Muscle layer of duodenum (tissue), 2 donors: ENCODE measurements around the gene ARL5C.
"Not testable (repeated sequence)": the region's sequence is repeated elsewhere in the genome, so short reads cannot be mapped to it uniquely, and the experiment has no call there.

Experiments used
- H3K27ac ChIP-seq: one replicate; pipeline ENCODE4 v1.7.0; 2013; ENCODE audit warnings: mild to moderate bottlenecking, low read length
- H3K27me3 ChIP-seq: one replicate; pipeline ENCODE4 v1.7.0; 2013; ENCODE audit warnings: low read depth, mild to moderate bottlenecking, control low read depth, low read length
- H3K36me3 ChIP-seq, 2 donors: one replicate each; pipeline ENCODE4 v1.7.0; 2013; ENCODE audit warnings: low read length in 2 of 2, control low read depth in 1 of 2, mild to moderate bottlenecking in 1 of 2; ENCODE audit not compliant: insufficient read depth in 2 of 2, control insufficient read depth in 1 of 2
- H3K4me1 ChIP-seq, 2 donors: one replicate each; pipeline ENCODE4 v1.7.0; 2013; ENCODE audit warnings: low read length in 2 of 2, mild to moderate bottlenecking in 2 of 2, control low read depth in 1 of 2, moderate library complexity in 1 of 2; ENCODE audit not compliant: insufficient read depth in 2 of 2, control insufficient read depth in 1 of 2
- H3K4me3 ChIP-seq, 2 donors: one replicate each; pipeline ENCODE4 v1.7.0; 2013; ENCODE audit warnings: low read length in 2 of 2, low read depth in 1 of 2, mild to moderate bottlenecking in 1 of 2
- H3K9me3 ChIP-seq, 2 donors: one replicate each; pipeline ENCODE4 v1.7.0; 2013; ENCODE audit warnings: low read length in 2 of 2, control low read depth in 1 of 2, mild to moderate bottlenecking in 1 of 2; ENCODE audit not compliant: control insufficient read depth in 1 of 2
- donor health status: healthy.

Gene ARL5C

GRCh38 chr17:39173526-39174274, 7.7 kb upstream of the ARL5C start:
- H3K4me1 ChIP-seq: no peaks in the 10 kb centered on the region
- H3K27me3 ChIP-seq: no peaks in the 10 kb centered on the region
- peaks cover 5 to 22% of the 10 kb centered on the region in 2 donors for H3K36me3 ChIP-seq
- no peaks in the 10 kb centered on the region for H3K9me3 ChIP-seq
- H3K27ac ChIP-seq: no peak overlapping the region
- no peak overlapping the region for H3K4me3 ChIP-seq

DNA sequence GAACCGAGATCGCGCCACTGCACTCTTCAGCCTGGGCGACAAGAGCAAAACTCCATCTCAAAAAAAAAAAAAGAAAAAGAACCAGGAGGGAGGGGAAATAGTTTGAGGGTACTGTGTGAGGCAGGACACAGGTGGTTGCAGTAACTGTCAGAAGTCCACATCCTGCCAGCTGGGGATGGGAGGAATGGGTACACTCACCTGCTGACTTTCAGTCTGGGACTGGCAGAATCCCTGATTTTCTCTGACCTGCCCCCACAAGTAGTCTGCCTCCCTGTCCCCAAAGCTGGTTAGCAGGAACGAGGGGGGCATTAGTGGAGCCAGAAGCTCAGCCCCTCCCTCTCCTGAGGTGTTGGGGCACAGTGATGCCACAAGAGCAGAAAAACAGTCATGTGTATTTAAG, 7.1 kb upstream of the ARL5C start:
- Histone ChIP-seq H3K27me3 (no peaks in the 10 kb centered on the region), H3K9me3 (no peaks in the 10 kb centered on the region), H3K4me1 (no peaks in the 10 kb centered on the region), H3K36me3 (peaks cover 5 to 22% of the 10 kb centered on the region in 2 donors), H3K4me3 (no peak overlapping the region), H3K27ac (no peak overlapping the region)

- Histone ChIP-seq H3K4me3 (no peak overlapping the region), H3K4me1 (no peaks in the 10 kb centered on the region), H3K9me3 (no peaks in the 10 kb centered on the region), H3K27me3 (no peaks in the 10 kb centered on the region), H3K36me3 (peaks cover 0 to 10% of the 10 kb centered on the region in 2 donors), H3K27ac (no peak overlapping the region)
Observed at GRCh38 chr17:39171933-39172332, 6.0 kb upstream of the ARL5C start.

GRCh38 chr17:39170558-39170957, 4.6 kb upstream of the ARL5C start:
- no peaks in the 10 kb centered on the region for H3K9me3 ChIP-seq
- no peak overlapping the region for H3K4me3 ChIP-seq
- H3K27ac ChIP-seq: no peak overlapping the region
- no peaks in the 10 kb centered on the region for H3K36me3 ChIP-seq
- H3K4me1 ChIP-seq: peaks cover 0 to 2% of the 10 kb centered on the region in 2 donors
- no peaks in the 10 kb centered on the region for H3K27me3 ChIP-seq

DNA sequence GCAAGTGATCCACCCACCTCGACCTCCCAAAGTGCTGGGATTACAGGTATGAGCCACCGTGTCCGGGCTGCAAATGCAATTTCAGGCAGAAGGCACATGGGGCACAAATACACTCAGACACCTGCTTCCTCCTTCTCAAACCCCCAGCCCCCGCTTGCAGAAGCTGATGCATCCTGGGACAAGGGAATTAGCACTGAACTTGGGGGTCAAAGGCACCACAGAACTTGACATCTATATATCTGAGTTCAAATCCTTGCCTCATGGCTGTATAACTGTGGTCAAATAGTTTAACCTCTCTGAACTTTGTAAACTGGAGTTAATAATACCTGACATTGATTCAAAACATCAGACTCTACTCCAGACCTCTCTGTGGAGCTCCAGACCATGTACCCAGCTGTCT, 4.1 kb upstream of the ARL5C start:
- no peaks in the 10 kb centered on the region for H3K36me3 ChIP-seq
- no peaks in the 10 kb centered on the region for H3K9me3 ChIP-seq
- no peak overlapping the region for H3K27ac ChIP-seq
- H3K4me1 ChIP-seq: peaks cover 0 to 6% of the 10 kb centered on the region in 2 donors
- no peaks in the 10 kb centered on the region for H3K27me3 ChIP-seq
- H3K4me3 ChIP-seq: no peak overlapping the region

DNA sequence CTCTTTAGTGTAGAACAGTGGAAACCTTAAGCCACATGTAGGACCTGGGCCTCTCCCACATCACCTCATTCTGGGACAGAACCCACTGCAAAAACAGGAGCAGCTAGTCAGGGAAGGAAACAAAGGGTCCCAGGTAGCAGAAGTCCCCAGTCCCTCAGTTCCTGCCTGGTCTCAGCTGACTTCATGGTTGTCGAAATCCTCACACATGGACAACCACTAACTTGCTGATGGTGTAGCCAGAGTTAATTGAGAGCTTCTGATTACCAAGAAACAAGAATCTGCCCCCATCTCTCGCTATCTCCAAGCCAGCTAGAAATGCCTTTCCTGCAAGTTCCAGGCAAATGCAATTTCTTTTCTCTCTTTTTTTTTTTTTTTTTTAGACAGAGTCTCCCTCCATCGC, 3.6 kb upstream of the ARL5C start:
- no peak overlapping the region for H3K27ac ChIP-seq
- H3K9me3 ChIP-seq: no peaks in the 10 kb centered on the region
- no peaks in the 10 kb centered on the region for H3K27me3 ChIP-seq
- no peak overlapping the region for H3K4me3 ChIP-seq
- peaks cover 1 to 9% of the 10 kb centered on the region in 2 donors for H3K4me1 ChIP-seq
- H3K36me3 ChIP-seq: no peaks in the 10 kb centered on the region

- no peak overlapping the region for H3K27ac ChIP-seq
- H3K27me3 ChIP-seq: no peaks in the 10 kb centered on the region
- H3K36me3 ChIP-seq: no peaks in the 10 kb centered on the region
- no peak overlapping the region for H3K4me3 ChIP-seq
- H3K4me1 ChIP-seq: peaks cover 4 to 13% of the 10 kb centered on the region in 2 donors
- H3K9me3 ChIP-seq: no peaks in the 10 kb centered on the region
Observed at GRCh38 chr17:39169101-39169500, 3.1 kb upstream of the ARL5C start.

DNA sequence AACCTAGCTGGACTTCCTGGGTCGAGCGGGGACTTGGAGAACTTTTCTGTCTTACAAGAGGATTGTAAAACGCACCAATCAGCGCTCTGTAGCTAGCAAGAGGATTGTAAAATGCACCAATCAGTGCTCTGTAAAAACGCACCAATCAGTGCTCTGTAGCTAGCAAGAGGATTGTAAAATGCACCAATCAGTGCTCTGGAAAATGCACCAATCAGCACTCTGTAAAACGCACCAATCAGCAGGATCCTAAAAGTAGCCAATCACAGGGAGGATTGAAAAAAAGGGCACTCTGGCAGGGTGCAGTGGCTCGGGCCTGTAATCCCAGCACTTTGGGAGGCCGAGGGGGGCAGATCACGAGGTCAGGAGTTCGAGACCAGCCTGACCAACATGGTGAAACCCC, 2.5 kb upstream of the ARL5C start:
- H3K27me3 ChIP-seq, H3K36me3 ChIP-seq, H3K9me3 ChIP-seq, H3K4me3 ChIP-seq, H3K27ac ChIP-seq: not testable (repeated sequence)
- H3K4me1 ChIP-seq: peaks cover 4 to 15% of the 10 kb centered on the region in 2 donors

- H3K27ac ChIP-seq: no peak overlapping the region
- no peaks in the 10 kb centered on the region for H3K36me3 ChIP-seq
- H3K27me3 ChIP-seq: no peaks in the 10 kb centered on the region
- H3K4me1 ChIP-seq: peaks cover 4 to 15% of the 10 kb centered on the region in 2 donors
- H3K4me3 ChIP-seq: no peak overlapping the region
- no peaks in the 10 kb centered on the region for H3K9me3 ChIP-seq
Observed at GRCh38 chr17:39167476-39167875, 1.5 kb upstream of the ARL5C start.

- H3K9me3 ChIP-seq: no peaks in the 10 kb centered on the region
- H3K36me3 ChIP-seq: no peaks in the 10 kb centered on the region
- peaks cover 4 to 15% of the 10 kb centered on the region in 2 donors for H3K4me1 ChIP-seq
- H3K27ac ChIP-seq: no peak overlapping the region
- no peaks in the 10 kb centered on the region for H3K27me3 ChIP-seq
- peak overlapping the region in 1 of 2 donors; percentile 71 for H3K4me3 ChIP-seq
Observed at GRCh38 chr17:39166437-39167335, 725 bp upstream of the ARL5C start.

DNA sequence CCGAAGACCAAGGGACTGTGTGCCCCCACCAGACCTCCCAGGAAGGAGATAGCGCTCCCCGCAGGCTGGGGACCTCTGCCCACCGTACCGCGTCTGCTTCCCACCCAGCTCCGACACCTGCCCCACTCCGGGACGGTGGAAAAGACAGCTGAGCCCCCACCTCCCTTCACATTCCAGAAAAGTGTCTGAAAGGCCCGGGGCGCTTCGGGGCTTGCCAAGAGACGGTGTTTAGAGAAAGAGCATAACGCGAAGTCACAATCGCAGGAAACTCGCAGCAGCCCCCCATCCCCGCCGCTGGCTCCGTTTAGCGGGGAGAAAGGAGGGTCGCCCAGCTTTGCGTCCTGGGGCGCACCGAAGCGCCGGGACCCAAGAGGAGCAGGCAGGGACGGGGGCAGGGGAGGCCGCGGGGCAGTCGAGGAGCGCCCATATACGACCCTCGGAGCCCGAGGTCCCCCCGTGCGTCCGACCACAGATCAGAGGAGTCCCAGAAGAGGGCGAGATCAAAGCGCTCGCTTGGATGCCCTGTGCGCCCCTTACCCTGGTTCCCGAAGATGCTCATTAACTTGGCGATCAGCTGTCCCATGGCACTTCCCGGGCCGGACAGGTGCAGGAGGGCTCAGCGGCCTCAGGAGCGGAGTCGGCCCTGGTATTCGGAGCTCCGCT, 652 bp downstream of the ARL5C start:
- Histone ChIP-seq H3K4me1 (peaks cover 4 to 15% of the 10 kb centered on the region in 2 donors), H3K36me3 (no peaks in the 10 kb centered on the region), H3K4me3 (peak overlapping the region; percentile 71 to 73), H3K9me3 (no peaks in the 10 kb centered on the region), H3K27ac (no peak overlapping the region), H3K27me3 (no peaks in the 10 kb centered on the region)
